ENCODE data around the gene ANP32E. TPM values are rescaled to one million over a fixed set of nuclear protein-coding genes. Genes with fewer than 3 reads are reported as not detected.
A peak's percentile ranks its signal among the peaks of the same experiment; 100 is the strongest.

Gene ANP32E
- total and polyA plus RNA-seq, 2 of the 13 experiments (the other 11 are each of a cell fraction or from before 2014, with no cell fraction given), result 10.3 to 53.0 TPM

- TF ChIP-seq RCOR2 (CRISPR knock-in tag; IDR thresholded peaks at IDR 0.05), result no peak
- TF ChIP-seq ZNF546 (CRISPR knock-in tag; conservative IDR thresholded peaks at IDR 0.05), result no peak
- peak; percentile 49; the same call in 1 of the 2 replicates for TF ChIP-seq TARDBP (CRISPR knock-in tag; IDR thresholded peaks at IDR 0.05)
- TF ChIP-seq ZNF839 (CRISPR knock-in tag; IDR thresholded peaks at IDR 0.05; ENCODE audit: borderline replicate concordance), result peak; percentile 63; the same call in 1 of the 2 replicates
- no peak for TF ChIP-seq IKZF4 (CRISPR knock-in tag; IDR thresholded peaks at IDR 0.05; ENCODE audit: borderline replicate concordance, low read depth, not compliant biosample characterization)
- TF ChIP-seq TAF1 (CRISPR knock-in tag; IDR thresholded peaks at IDR 0.05), result peak; percentile 60; the same call in 1 of the 2 replicates
- TF ChIP-seq ZNF580 (CRISPR knock-in tag; IDR thresholded peaks at IDR 0.05; ENCODE audit: borderline replicate concordance, low read depth), result 0 out of 2 replicates have a peak, but pooled peaks have one; percentile 19
- peak; percentile 46 for TF ChIP-seq PHF8 (CRISPR knock-in tag; IDR thresholded peaks at IDR 0.05)
- no peak for TF ChIP-seq ZBTB42 (CRISPR knock-in tag; IDR thresholded peaks at IDR 0.05)
- no peak for TF ChIP-seq BRF2 (CRISPR knock-in tag; IDR thresholded peaks at IDR 0.05)
- TF ChIP-seq KLF12 (CRISPR knock-in tag; IDR thresholded peaks at IDR 0.05; ENCODE audit: borderline replicate concordance), result no peak
- no peak for TF ChIP-seq NFYB (CRISPR knock-in tag; IDR thresholded peaks at IDR 0.05)
- no peak for TF ChIP-seq ZNF782 (CRISPR knock-in tag; IDR thresholded peaks at IDR 0.05; ENCODE audit: borderline replicate concordance)
- no peak for TF ChIP-seq ZBTB8A (CRISPR knock-in tag; IDR thresholded peaks at IDR 0.05; ENCODE audit: borderline replicate concordance, low read depth)
- TF ChIP-seq, protein P1, sequence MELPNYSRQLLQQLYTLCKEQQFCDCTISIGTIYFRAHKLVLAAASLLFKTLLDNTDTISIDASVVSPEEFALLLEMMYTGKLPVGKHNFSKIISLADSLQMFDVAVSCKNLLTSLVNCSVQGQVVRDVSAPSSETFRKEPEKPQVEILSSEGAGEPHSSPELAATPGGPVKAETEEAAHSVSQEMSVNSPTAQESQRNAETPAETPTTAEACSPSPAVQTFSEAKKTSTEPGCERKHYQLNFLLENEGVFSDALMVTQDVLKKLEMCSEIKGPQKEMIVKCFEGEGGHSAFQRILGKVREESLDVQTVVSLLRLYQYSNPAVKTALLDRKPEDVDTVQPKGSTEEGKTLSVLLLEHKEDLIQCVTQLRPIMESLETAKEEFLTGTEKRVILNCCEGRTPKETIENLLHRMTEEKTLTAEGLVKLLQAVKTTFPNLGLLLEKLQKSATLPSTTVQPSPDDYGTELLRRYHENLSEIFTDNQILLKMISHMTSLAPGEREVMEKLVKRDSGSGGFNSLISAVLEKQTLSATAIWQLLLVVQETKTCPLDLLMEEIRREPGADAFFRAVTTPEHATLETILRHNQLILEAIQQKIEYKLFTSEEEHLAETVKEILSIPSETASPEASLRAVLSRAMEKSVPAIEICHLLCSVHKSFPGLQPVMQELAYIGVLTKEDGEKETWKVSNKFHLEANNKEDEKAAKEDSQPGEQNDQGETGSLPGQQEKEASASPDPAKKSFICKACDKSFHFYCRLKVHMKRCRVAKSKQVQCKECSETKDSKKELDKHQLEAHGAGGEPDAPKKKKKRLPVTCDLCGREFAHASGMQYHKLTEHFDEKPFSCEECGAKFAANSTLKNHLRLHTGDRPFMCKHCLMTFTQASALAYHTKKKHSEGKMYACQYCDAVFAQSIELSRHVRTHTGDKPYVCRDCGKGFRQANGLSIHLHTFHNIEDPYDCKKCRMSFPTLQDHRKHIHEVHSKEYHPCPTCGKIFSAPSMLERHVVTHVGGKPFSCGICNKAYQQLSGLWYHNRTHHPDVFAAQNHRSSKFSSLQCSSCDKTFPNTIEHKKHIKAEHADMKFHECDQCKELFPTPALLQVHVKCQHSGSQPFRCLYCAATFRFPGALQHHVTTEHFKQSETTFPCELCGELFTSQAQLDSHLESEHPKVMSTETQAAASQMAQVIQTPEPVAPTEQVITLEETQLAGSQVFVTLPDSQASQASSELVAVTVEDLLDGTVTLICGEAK (IDR thresholded peaks at IDR 0.05), result no peak
- TF ChIP-seq, protein P1 (CRISPR knock-in tag; IDR thresholded peaks at IDR 0.05), result peak; percentile 48; the same call in 1 of the 2 replicates
- no peak for TF ChIP-seq DBP (CRISPR knock-in tag; IDR thresholded peaks at IDR 0.05; ENCODE audit: not compliant biosample characterization)
Measured at GRCh38 chr1:150234566-150235293, 1.2 kb downstream of the ANP32E start (continued).
